HG02852 (cell line): ENCODE measurements around the gene PSKH1.

Source experiments
- ATAC-seq: cut with Tn5 transposase; IDR thresholded peaks from one replicate; pipeline ENCODE4 v1.9.1; 2021; ENCODE audit warnings: mild to moderate bottlenecking, moderate library complexity; ENCODE audit not compliant: unreplicated experiment

Gene PSKH1

GRCh38 chr16:67953641-67954375 lies 60.8 kb downstream of the PSKH1 start:
- no peak for ATAC-seq

- no peak for ATAC-seq
Observed at GRCh38 chr16:67954421-67955196, 61.6 kb downstream of the PSKH1 start.

- ATAC-seq = no peak
Observed at GRCh38 chr16:67957622-67958021, 64.6 kb downstream of the PSKH1 start.

GRCh38 chr16:67959536-67960329 lies 66.7 kb downstream of the PSKH1 start:
- ATAC-seq = no peak

- no peak for ATAC-seq
Observed at GRCh38 chr16:67961551-67961957, 68.5 kb downstream of the PSKH1 start.

GRCh38 chr16:67962135-67962534 lies 69.1 kb downstream of the PSKH1 start:
- ATAC-seq = no peak

GRCh38 chr16:67963292-67963661 lies 70.2 kb downstream of the PSKH1 start:
- no peak for ATAC-seq

GRCh38 chr16:67963662-67964321 lies 70.7 kb downstream of the PSKH1 start:
- ATAC-seq = no peak

- no peak for ATAC-seq
Observed at GRCh38 chr16:67964477-67965131, 71.5 kb downstream of the PSKH1 start.

- no peak for ATAC-seq
Observed at GRCh38 chr16:67965668-67966548, 72.9 kb downstream of the PSKH1 start.

GRCh38 chr16:67966549-67967182 lies 73.6 kb downstream of the PSKH1 start:
- no peak for ATAC-seq

- no peak for ATAC-seq
Observed at GRCh38 chr16:67967183-67967957, 74.3 kb downstream of the PSKH1 start.

- ATAC-seq = peak; percentile 26
Observed at GRCh38 chr16:67967958-67968399, 74.9 kb downstream of the PSKH1 start.

GRCh38 chr16:67968400-67969253 lies 75.6 kb downstream of the PSKH1 start, which contains the start of gene SLC12A4:
Gene SLC12A4, minus strand, starts transcription at chr16:67968637. Its CDS starts 84 bp downstream, at chr16:67968553.
- peak; percentile 68 for ATAC-seq

- no peak for ATAC-seq
Observed at GRCh38 chr16:67969254-67970039, 76.4 kb downstream of the PSKH1 start.

- ATAC-seq = no peak
Observed at GRCh38 chr16:67971111-67971510, 78.1 kb downstream of the PSKH1 start.
